Fibroblast of lung (primary cell): ENCODE measurements around the gene ZNF579. TPM values are rescaled to one million over a fixed set of nuclear protein-coding genes. Genes with fewer than 3 reads are reported as not detected.

Source experiments
- DNase-seq, 2 donors: peaks; one replicate each; pipeline versions ENCODE4 v3.0.0 to v3.0.0-alpha.2; 2010; ENCODE audit warnings: low read depth in 2 of 2
- H2AFZ ChIP-seq: 2 replicates; pipeline ENCODE4 v1.5.1; 2012; ENCODE audit warnings: low read length, control low read depth, inconsistent platforms
- H3K27ac ChIP-seq: 2 replicates; pipeline ENCODE4 v1.5.1; 2011; ENCODE audit warnings: low read length, control low read depth; ENCODE audit not compliant: insufficient read depth
- H3K27me3 ChIP-seq: 2 replicates; pipeline ENCODE4 v1.5.1; 2011; ENCODE audit warnings: mild to moderate bottlenecking, low read length; ENCODE audit not compliant: control insufficient read depth, insufficient read depth
- H3K36me3 ChIP-seq: 2 replicates; pipeline ENCODE4 v1.5.1; 2011; ENCODE audit warnings: low read length; ENCODE audit not compliant: control insufficient read depth, insufficient read depth
- H3K4me1 ChIP-seq: 2 replicates; pipeline ENCODE4 v1.5.1; 2011; ENCODE audit warnings: low read length; ENCODE audit not compliant: control insufficient read depth, insufficient read depth; ENCODE audit errors: extremely low read depth
- H3K4me2 ChIP-seq: 2 replicates; pipeline ENCODE4 v1.5.1; 2011; ENCODE audit warnings: low read length, control low read depth; ENCODE audit not compliant: insufficient read depth; ENCODE audit errors: extremely low read depth
- H3K4me3 ChIP-seq, 4 experiments: fragments of 200-600 bp in 1 of 4; sonication (generic) in 1 of 4; replicated peaks in 1 of 4; 2 replicates each; pipeline ENCODE4 v1.5.1; 2011 to 2016; ENCODE audit warnings: low read length in 4 of 4, low read depth in 3 of 4, mild to moderate bottlenecking in 3 of 4, control low read depth in 2 of 4, inconsistent platforms in 1 of 4, mixed read lengths in 1 of 4; ENCODE audit not compliant: insufficient read depth in 1 of 4; ENCODE audit errors: control extremely low read depth in 1 of 4
- H3K79me2 ChIP-seq: 2 replicates; pipeline ENCODE4 v1.5.1; 2012; ENCODE audit warnings: mild to moderate bottlenecking, low read length, inconsistent platforms; ENCODE audit not compliant: control insufficient read depth, insufficient read depth
- H3K9ac ChIP-seq: 2 replicates; pipeline ENCODE4 v1.5.1; 2011; ENCODE audit warnings: mild to moderate bottlenecking, low read length, control low read depth; ENCODE audit not compliant: insufficient read depth
- H3K9me3 ChIP-seq: 2 replicates; pipeline ENCODE4 v1.5.1; 2012; ENCODE audit warnings: low read depth, low read length; ENCODE audit not compliant: control insufficient read depth, insufficient read depth
- H4K20me1 ChIP-seq: 2 replicates; pipeline ENCODE4 v1.5.1; 2011; ENCODE audit warnings: low read length; ENCODE audit not compliant: control insufficient read depth, insufficient read depth; ENCODE audit errors: extremely low read depth
- EZH2 ChIP-seq: IDR thresholded peaks from 2 replicates; pipeline ENCODE4 v1.5.1; 2012; ENCODE audit warnings: low read length, control low read depth, mild to moderate bottlenecking; ENCODE audit errors: missing control alignments
- polyA plus RNA-seq, 2 donors: library from polyadenylated mRNA; depleted of rRNA in 1 of 2; stranded (reverse) in 1 of 2; unstranded in 1 of 2; fragments of >200 nt; gene quantifications; 2 replicates each; pipeline ENCODE4 v1.2.1, GENCODE V29; 2011 to 2012; ENCODE audit warnings: missing spikeins in 1 of 2
- total RNA-seq: library from RNA; depleted of rRNA; stranded (reverse); fragments of >200 nt; gene quantifications from 2 replicates; pipeline ENCODE4 v1.2.1, GENCODE V29; 2014
- TF ChIP-seq, protein P1 (sequence below), 2 donors: IDR thresholded peaks in 1 of 2; conservative IDR thresholded peaks in 1 of 2; 1 replicate in 1 of 2; 2 replicates in 1 of 2; pipeline ENCODE4 v1.5.1; 2011 to 2012; ENCODE audit warnings: low read length in 2 of 2, control low read depth in 1 of 2, inconsistent platforms in 1 of 2, low read depth in 1 of 2, mild to moderate bottlenecking in 1 of 2

The ZNF579 gene
- total and polyA plus RNA-seq, 2 donors (not counting 1 experiment from before 2014, with no cell fraction given), result 4.2 to 5.4 TPM

- H3K9me3 ChIP-seq, result no peaks in the 10 kb centered on the region
- H3K9ac ChIP-seq, result no peak overlapping the region
- no peak overlapping the region for H2AFZ ChIP-seq
- no peak overlapping the region for H3K27ac ChIP-seq
- no peaks in the 10 kb centered on the region for H4K20me1 ChIP-seq
- TF ChIP-seq EZH2, result no peak
- TF ChIP-seq, protein P1, sequence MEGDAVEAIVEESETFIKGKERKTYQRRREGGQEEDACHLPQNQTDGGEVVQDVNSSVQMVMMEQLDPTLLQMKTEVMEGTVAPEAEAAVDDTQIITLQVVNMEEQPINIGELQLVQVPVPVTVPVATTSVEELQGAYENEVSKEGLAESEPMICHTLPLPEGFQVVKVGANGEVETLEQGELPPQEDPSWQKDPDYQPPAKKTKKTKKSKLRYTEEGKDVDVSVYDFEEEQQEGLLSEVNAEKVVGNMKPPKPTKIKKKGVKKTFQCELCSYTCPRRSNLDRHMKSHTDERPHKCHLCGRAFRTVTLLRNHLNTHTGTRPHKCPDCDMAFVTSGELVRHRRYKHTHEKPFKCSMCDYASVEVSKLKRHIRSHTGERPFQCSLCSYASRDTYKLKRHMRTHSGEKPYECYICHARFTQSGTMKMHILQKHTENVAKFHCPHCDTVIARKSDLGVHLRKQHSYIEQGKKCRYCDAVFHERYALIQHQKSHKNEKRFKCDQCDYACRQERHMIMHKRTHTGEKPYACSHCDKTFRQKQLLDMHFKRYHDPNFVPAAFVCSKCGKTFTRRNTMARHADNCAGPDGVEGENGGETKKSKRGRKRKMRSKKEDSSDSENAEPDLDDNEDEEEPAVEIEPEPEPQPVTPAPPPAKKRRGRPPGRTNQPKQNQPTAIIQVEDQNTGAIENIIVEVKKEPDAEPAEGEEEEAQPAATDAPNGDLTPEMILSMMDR (conservative IDR thresholded peaks at IDR 0.05 in 1 of 2, IDR thresholded peaks at IDR 0.05 in 1 of 2; ENCODE audit: low read depth in 1 of 2, low read length in 2 of 2), result no peak
- H3K4me2 ChIP-seq, result no peak overlapping the region
- H3K79me2 ChIP-seq, result no peaks in the 10 kb centered on the region
- H3K4me3 ChIP-seq, result no peak overlapping the region
- H3K27me3 ChIP-seq, result no peaks in the 10 kb centered on the region
- peaks cover 18% of the 10 kb centered on the region for H3K4me1 ChIP-seq
- no peaks in the 10 kb centered on the region for H3K36me3 ChIP-seq
- DNase-seq, result no peak
Measured at GRCh38 chr19:55542292-55542855, 38.3 kb downstream of the ZNF579 start.

- no peaks in the 10 kb centered on the region for H3K79me2 ChIP-seq
Measured at GRCh38 chr19:55541091-55541490, 39.6 kb downstream of the ZNF579 start.

GRCh38 chr19:55540619-55541018 is 40.0 kb downstream of the ZNF579 start:
- H4K20me1 ChIP-seq, result no peaks in the 10 kb centered on the region
- H3K4me1 ChIP-seq, result peaks cover 5% of the 10 kb centered on the region
- H3K4me3 ChIP-seq, result no peak overlapping the region
- H3K9me3 ChIP-seq, result no peaks in the 10 kb centered on the region
- no peak overlapping the region for H3K9ac ChIP-seq
- DNase-seq, result no peak
- no peaks in the 10 kb centered on the region for H3K36me3 ChIP-seq
- no peaks in the 10 kb centered on the region for H3K27me3 ChIP-seq
- no peaks in the 10 kb centered on the region for H3K79me2 ChIP-seq
- no peak overlapping the region for H2AFZ ChIP-seq
- no peak overlapping the region for H3K4me2 ChIP-seq
- H3K27ac ChIP-seq, result no peak overlapping the region
- no peak for TF ChIP-seq EZH2
- TF ChIP-seq, protein P1 (conservative IDR thresholded peaks at IDR 0.05 in 1 of 2, IDR thresholded peaks at IDR 0.05 in 1 of 2; ENCODE audit: low read depth in 1 of 2, low read length in 2 of 2), result no peak

More at GRCh38 chr19:55541091-55541490, 39.6 kb downstream of the ZNF579 start:
- Histone ChIP-seq H4K20me1 (no peaks in the 10 kb centered on the region), H3K27me3 (no peaks in the 10 kb centered on the region), H3K4me3 (no peak overlapping the region), H2AFZ (no peak overlapping the region), H3K4me1 (peaks cover 8% of the 10 kb centered on the region), H3K4me2 (no peak overlapping the region), H3K36me3 (no peaks in the 10 kb centered on the region), H3K9me3 (no peaks in the 10 kb centered on the region), H3K27ac (no peak overlapping the region), H3K9ac (no peak overlapping the region)
- no peak for DNase-seq
- TF ChIP-seq, protein P1 (conservative IDR thresholded peaks at IDR 0.05 in 1 of 2, IDR thresholded peaks at IDR 0.05 in 1 of 2; ENCODE audit: low read depth in 1 of 2, low read length in 2 of 2), result no peak
- TF ChIP-seq EZH2, result no peak
